Panc1 (cell line): ENCODE results near the gene PXN. TPM values are rescaled to one million over a fixed set of nuclear protein-coding genes. Genes with fewer than 3 reads are reported as not detected.
A peak's percentile ranks its signal among the peaks of the same experiment; 100 is the strongest.
"Not testable (repeated sequence)": the region's sequence is repeated elsewhere in the genome, so short reads cannot be mapped to it uniquely, and the experiment has no call there.

Experiments used
- ATAC-seq: fragments of 200-7000 bp; cut with Tn5 transposase; 2 replicates; pipeline ENCODE4 v1.9.1; 2020; ENCODE audit warnings: mild to moderate bottlenecking, moderate library complexity
- BruUV-seq: library from RNA; stranded (reverse); fragments of 400-500 nt; replicated peaks from 2 replicates; lab custom pipeline; 2021; lab: Mats Ljungman, UMichigan
- CTCF ChIA-PET: fragments of 300-600 bp; sonication (Branson Sonifier 250); formaldehyde crosslinking; loops from one replicate; lab custom pipeline; 2022; ENCODE audit warnings: antibody characterized with exemption; lab: Charles Lee
- POLR2A ChIA-PET: fragments of 300-600 bp; sonication (Branson Sonifier 250); formaldehyde crosslinking; loops from one replicate; lab custom pipeline; 2022; ENCODE audit warnings: antibody characterized with exemption; lab: Charles Lee
- DNase-seq: peaks from one replicate; pipeline ENCODE4 v3.0.0-alpha.2; 2010; ENCODE audit warnings: low read depth, low spot score
- H3K27ac ChIP-seq: 2 replicates; pipeline ENCODE4 v1.5.1; 2011; ENCODE audit warnings: mild to moderate bottlenecking, low read length, inconsistent platforms
- H3K27me3 ChIP-seq: fragments of 200-500 bp; sonication (Bioruptor generic); 2 replicates; pipeline ENCODE4 v1.6.0; 2014; ENCODE audit warnings: low read length, inconsistent platforms; ENCODE audit not compliant: control insufficient read depth, insufficient read depth
- H3K36me3 ChIP-seq: fragments of 200-500 bp; sonication (Bioruptor generic); 2 replicates; pipeline ENCODE4 v1.5.1; 2014; ENCODE audit warnings: inconsistent platforms, mild to moderate bottlenecking, low read length, moderate library complexity; ENCODE audit not compliant: control insufficient read depth, insufficient read depth
- H3K4me1 ChIP-seq: 2 replicates; pipeline ENCODE4 v1.5.1; 2011; ENCODE audit warnings: inconsistent platforms, mild to moderate bottlenecking, low read length, moderate library complexity; ENCODE audit not compliant: control insufficient read depth, insufficient read depth
- H3K4me3 ChIP-seq, 2 experiments: 2 replicates each; pipeline ENCODE4 v1.5.1; 2011 to 2012; ENCODE audit warnings: low read depth in 2 of 2, low read length in 2 of 2, mild to moderate bottlenecking in 2 of 2, inconsistent platforms in 1 of 2, moderate library complexity in 1 of 2
- H3K9me3 ChIP-seq: fragments of 200-500 bp; sonication (Bioruptor generic); 2 replicates; pipeline ENCODE4 v1.5.1; 2014; ENCODE audit warnings: low read depth, mild to moderate bottlenecking, inconsistent platforms, low read length, moderate library complexity; ENCODE audit not compliant: control insufficient read depth, insufficient read depth
- CTCF ChIP-seq: fragments of 450-650 bp; IDR thresholded peaks from 2 replicates; pipeline ENCODE4 v1.5.1; 2017; ENCODE audit warnings: mild to moderate bottlenecking
- POLR2AphosphoS5 ChIP-seq: IDR thresholded peaks from 2 replicates; pipeline ENCODE4 v1.6.1; 2012; ENCODE audit warnings: mild to moderate bottlenecking, low read depth, low read length, moderate library complexity
- REST ChIP-seq, 2 experiments: IDR thresholded peaks; 2 replicates each; pipeline ENCODE4 v1.6.1; 2011 to 2012; ENCODE audit warnings: low read depth in 2 of 2, control low read depth in 1 of 2, low read length in 1 of 2, mild to moderate bottlenecking in 1 of 2, moderate library complexity in 1 of 2; ENCODE audit not compliant: insufficient read depth in 1 of 2
- SIN3A ChIP-seq: IDR thresholded peaks from 2 replicates; pipeline ENCODE4 v1.6.1; 2012; ENCODE audit warnings: low read depth, mild to moderate bottlenecking, low read length, moderate library complexity, borderline replicate concordance; ENCODE audit not compliant: insufficient read depth
- TCF7L2 ChIP-seq: IDR thresholded peaks from 2 replicates; pipeline ENCODE4 v1.6.1; 2011; ENCODE audit warnings: mild to moderate bottlenecking, low read depth, low read length, inconsistent platforms
- in situ Hi-C: cut with HindIII; loops from 2 replicates; pipeline ENCODE4 v1.10.0; 2016; ENCODE audit warnings: low sequenced_read_pairs, low pct_unique_long_range_greater_than_20kb
- intact Hi-C: fragments of 100-400 bp; cut with micrococcal nuclease; formaldehyde crosslinking; loops from one replicate; pipeline ENCODE4 v1.10.0; 2022; ENCODE audit not compliant: unreplicated experiment
- total RNA-seq: library from RNA; stranded (reverse); gene quantifications from one replicate; pipeline ENCODE4 v1.2.1, GENCODE V29; 2021; ENCODE audit not compliant: unreplicated experiment

Gene PXN
- total RNA-seq, 1 experiment from 2014 or later = 484 TPM

GRCh38 chr12:120209851-120210250, 55.7 kb downstream of the PXN start:
- DNase-seq (no peak), ATAC-seq (peak; percentile 8; the same call in 1 of the 2 replicates)
- Histone ChIP-seq H3K4me1 (peaks cover 9% of the 10 kb centered on the region; the same call in 1 of the 2 replicates), H3K27ac (peak overlapping the region; percentile 11; the same call in 1 of the 2 replicates), H3K36me3 (peaks cover 10% of the 10 kb centered on the region), H3K4me3 (no peak overlapping the region), H3K9me3 (no peaks in the 10 kb centered on the region), H3K27me3 (no peaks in the 10 kb centered on the region)
- ChIA-PET POLR2A (no interaction called here), CTCF (no interaction called here)
- no TSS peak for BruUV-seq
- TF ChIP-seq SIN3A = 0 out of 2 replicates have a peak, but pooled peaks have one; percentile 20
- no peak for TF ChIP-seq REST (IDR thresholded peaks at IDR 0.05; ENCODE audit: insufficient read depth in 1 of 2, low read depth in 2 of 2, low read length in 1 of 2)
- TF ChIP-seq POLR2AphosphoS5 = no peak
- intact Hi-C loops (no loop called here), in situ Hi-C loops (no loop called here)

DNA sequence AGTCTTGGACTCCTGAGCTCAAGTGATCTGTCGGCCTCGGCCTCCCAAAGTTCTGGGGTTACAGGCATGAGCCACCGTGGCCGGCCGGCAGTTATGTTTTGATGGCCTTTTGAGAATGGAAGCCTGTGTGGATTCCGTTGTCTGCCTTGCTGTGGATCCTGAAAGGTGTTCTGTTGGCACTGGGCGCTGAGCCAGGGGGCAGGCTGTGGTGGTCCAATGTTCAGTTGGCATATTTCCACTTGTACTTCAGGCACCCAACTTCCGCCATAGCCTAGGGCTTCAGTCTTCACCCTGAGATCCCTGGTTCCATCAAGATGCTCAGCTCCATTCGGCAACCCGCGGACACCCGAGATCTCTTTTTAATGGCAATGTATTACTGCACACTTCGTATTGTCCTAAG, 58.3 kb downstream of the PXN start:
- ATAC-seq = no peak
- Histone ChIP-seq H3K36me3 (peaks cover 5% of the 10 kb centered on the region; the same call in 1 of the 2 replicates), H3K9me3 (no peaks in the 10 kb centered on the region), H3K4me1 (peaks cover 2% of the 10 kb centered on the region; the same call in 1 of the 2 replicates), H3K27ac (no peak overlapping the region), H3K27me3 (no peaks in the 10 kb centered on the region), H3K4me3 (no peak overlapping the region)
- ChIA-PET POLR2A (interaction anchor here (0.6 kb wide), 2 partner anchors 42 to 236 kb away, joined by 3 read pairs; no protein-coding TSS in a partner anchor), CTCF (interaction anchor here (0.8 kb wide), 1 partner anchor 95 kb away, joined by 3 read pairs; the partner anchor contains the start of gene SIRT4)
- intact Hi-C loops (no loop called here), in situ Hi-C loops (no loop called here)
- DNase-seq = no peak
- TF ChIP-seq CTCF (no peak), POLR2AphosphoS5 (peak; percentile 20; the same call in 1 of the 2 replicates), TCF7L2 (no peak), SIN3A (no peak), REST (IDR thresholded peaks at IDR 0.05; ENCODE audit: insufficient read depth in 1 of 2, low read depth in 2 of 2, low read length in 1 of 2) (no peak)
- BruUV-seq = no TSS peak

DNA sequence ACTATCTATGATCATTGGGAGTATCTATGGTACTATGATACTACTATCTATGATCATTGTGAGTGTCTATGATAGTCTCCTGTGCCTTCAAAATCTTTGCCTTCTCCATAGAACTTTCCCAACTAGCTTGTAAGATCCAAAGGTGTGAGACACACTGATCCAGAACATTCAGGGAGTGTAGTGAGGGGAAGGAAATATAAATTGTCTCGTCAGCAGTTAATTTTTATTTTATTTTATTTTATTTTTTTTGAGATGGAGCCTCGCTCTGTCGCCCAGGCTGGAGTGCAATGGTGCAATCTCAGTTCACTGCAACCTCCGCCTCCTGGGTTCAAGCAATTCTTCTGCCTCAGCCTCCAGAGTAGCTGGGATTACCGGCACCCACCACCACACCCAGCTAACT, 58.7 kb downstream of the PXN start:
- H3K4me3 ChIP-seq, H3K4me1 ChIP-seq, H3K36me3 ChIP-seq, DNase-seq, in situ Hi-C loops, H3K9me3 ChIP-seq, BruUV-seq, H3K27me3 ChIP-seq, intact Hi-C loops, ATAC-seq, H3K27ac ChIP-seq: not testable (repeated sequence)
- POLR2A ChIA-PET = interaction anchor here (0.6 kb wide), 2 partner anchors 42 to 235 kb away, joined by 3 read pairs; no protein-coding TSS in a partner anchor
- CTCF ChIA-PET = interaction anchor here (0.8 kb wide), 1 partner anchor 95 kb away, joined by 3 read pairs; the partner anchor contains the start of gene SIRT4
